ENCODE measurements around the gene KPNB1.

Gene KPNB1

DNA sequence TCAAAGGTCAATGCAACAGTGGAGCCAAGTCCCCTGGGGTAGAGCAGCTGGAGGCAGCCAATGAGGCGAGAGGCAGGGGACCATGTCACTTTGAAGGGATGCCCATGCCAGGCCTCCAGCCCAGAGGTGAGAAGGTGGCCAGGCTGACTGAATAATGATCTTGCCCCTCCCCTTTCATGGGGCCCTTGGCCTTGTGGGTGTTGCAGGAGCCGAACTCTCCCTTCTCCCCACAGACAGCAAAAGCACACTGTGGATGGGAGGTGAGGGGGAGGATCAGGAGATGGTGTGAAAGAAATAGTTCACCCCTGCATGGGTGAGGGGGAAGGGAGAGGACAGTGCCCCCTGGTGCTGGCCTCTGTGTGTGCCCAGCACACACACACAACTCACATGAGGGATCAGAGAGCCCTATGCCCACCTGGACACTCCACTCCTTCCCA lies 67.6 kb downstream of the KPNB1 start:
- peaks cover 100% of the 10 kb centered on the region for H3K4me1 Mint-ChIP-seq (ENCODE audit: low read depth)
- no peaks in the 10 kb centered on the region for H3K9me3 Mint-ChIP-seq
- H3K27me3 Mint-ChIP-seq = no peaks in the 10 kb centered on the region
- peak overlapping the region; percentile 82 for H3K4me3 Mint-ChIP-seq
- no peaks in the 10 kb centered on the region for H3K36me3 Mint-ChIP-seq (ENCODE audit: low read depth)
- peak overlapping the region; percentile 98 for H3K27ac Mint-ChIP-seq

DNA sequence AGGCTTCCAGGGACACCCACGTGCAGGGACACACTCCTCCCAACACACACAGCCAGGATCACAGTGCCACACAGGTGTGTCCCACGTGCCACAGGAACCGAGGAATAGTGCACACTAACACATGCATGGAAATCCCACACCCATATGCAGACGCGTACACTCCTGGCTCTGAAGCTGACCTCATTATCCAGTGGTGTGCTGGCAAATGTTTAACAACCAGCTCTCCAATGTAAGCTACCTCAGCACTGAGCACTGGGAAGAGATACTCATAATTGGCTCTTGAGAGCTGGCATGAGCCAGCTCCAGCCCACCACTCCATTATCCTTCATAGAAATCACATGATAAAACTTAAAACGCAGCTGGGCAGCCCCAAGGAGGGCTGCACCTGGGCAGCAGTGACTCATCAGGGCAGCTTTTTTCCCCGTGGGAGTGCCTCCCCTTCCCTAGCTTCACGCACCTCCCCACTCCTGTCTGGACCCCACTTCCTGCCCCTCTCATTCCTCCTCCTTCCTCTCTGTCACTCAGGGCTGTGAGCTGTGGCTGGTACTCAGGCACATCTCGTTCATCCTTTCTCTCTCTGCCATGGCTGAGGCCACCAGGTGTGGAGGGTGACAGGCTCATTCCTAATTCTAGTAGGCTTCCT lies 68.4 kb downstream of the KPNB1 start:
- Mint-ChIP-seq H3K27me3 (no peaks in the 10 kb centered on the region), H3K27ac (peak overlapping the region; percentile 98), H3K4me3 (peak overlapping the region; percentile 82), H3K9me3 (no peaks in the 10 kb centered on the region), H3K4me1 (ENCODE audit: low read depth) (peaks cover 100% of the 10 kb centered on the region), H3K36me3 (ENCODE audit: low read depth) (no peaks in the 10 kb centered on the region)

DNA sequence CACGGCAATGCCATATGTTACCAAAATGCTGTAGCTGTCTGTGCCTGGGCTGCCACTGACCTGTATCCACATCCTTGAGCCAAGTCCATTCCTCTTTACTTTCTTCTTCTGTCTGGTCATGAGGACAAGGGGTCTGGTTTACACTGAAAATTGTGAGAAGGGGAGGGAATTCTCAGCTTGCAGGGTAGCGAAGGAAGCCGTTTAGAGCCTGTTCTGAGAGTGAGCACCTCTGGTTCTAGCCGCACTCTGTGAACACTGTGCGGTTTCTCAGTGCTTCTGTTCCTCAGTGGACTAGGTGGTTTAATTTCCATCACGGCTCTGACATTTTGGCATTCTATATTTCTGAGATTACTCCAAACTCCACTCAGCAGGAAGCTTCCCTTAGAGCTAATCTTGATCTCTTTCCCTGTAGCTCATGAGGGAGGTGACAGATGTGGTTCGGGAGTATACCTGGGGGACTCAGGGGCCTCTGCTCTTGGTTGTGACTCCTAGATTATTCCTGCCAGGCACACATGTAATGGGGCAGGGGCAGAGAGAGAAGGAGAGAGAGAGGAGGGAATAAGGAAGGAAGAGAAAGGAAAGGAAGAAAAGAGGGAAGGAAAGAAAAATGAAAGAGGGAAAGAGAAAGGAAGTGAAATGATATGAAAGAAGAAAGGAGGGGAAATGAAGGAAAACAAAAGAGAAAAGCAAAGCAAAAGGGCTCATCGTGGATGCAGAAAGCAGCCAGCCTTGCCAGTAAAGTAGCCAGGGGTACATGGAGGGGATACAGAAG lies 69.1 kb downstream of the KPNB1 start:
- Mint-ChIP-seq H3K27ac (peak overlapping the region; percentile 98), H3K9me3 (no peaks in the 10 kb centered on the region), H3K36me3 (ENCODE audit: low read depth) (no peaks in the 10 kb centered on the region), H3K4me3 (peak overlapping the region; percentile 82), H3K27me3 (no peaks in the 10 kb centered on the region), H3K4me1 (ENCODE audit: low read depth) (peaks cover 99% of the 10 kb centered on the region)

DNA sequence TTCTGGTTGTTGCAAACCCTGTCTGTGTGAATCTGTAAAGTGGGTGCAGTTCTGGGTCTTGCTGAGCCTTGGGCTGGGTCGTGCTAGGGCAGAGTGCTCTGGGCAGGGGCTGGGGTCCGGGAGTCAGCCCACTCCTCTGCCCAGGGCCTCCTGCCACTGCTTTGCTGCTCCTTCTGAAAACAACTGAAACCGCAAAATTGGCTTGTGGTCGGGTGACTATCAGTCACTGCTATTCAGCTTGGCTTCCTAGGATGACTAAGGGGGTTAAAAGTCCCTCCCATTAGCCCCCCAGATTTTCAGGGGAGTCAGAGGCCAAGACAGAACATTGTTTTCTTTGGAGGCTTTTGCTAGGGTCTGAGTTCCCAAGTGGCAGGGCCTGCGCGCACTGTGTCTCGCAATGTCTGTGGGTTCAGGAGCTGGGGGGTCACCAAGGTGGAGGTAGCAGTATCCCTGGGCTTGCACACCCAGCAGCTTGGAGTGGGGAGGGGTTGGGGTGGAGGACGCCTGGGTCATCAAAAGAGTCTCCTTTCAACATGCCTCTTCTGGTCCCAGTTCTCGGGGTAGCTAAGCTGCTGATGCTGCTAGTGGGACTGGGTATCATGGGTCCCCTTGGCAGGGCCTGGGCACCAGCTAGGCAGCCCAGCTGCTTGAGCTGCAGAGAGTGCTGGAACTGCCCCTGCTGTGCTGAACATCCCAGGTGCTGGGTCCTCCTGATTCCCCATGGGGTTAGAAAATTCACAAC lies 69.9 kb downstream of the KPNB1 start:
- Mint-ChIP-seq H3K4me1 (ENCODE audit: low read depth) (peaks cover 95% of the 10 kb centered on the region), H3K4me3 (peak overlapping the region; percentile 82), H3K27ac (peak overlapping the region; percentile 98), H3K36me3 (ENCODE audit: low read depth) (no peaks in the 10 kb centered on the region), H3K27me3 (no peaks in the 10 kb centered on the region), H3K9me3 (no peaks in the 10 kb centered on the region)

GRCh38 chr17:47720196-47720595 lies 70.5 kb downstream of the KPNB1 start:
- H3K36me3 Mint-ChIP-seq (ENCODE audit: low read depth) = no peaks in the 10 kb centered on the region
- H3K4me1 Mint-ChIP-seq (ENCODE audit: low read depth) = peaks cover 95% of the 10 kb centered on the region

DNA sequence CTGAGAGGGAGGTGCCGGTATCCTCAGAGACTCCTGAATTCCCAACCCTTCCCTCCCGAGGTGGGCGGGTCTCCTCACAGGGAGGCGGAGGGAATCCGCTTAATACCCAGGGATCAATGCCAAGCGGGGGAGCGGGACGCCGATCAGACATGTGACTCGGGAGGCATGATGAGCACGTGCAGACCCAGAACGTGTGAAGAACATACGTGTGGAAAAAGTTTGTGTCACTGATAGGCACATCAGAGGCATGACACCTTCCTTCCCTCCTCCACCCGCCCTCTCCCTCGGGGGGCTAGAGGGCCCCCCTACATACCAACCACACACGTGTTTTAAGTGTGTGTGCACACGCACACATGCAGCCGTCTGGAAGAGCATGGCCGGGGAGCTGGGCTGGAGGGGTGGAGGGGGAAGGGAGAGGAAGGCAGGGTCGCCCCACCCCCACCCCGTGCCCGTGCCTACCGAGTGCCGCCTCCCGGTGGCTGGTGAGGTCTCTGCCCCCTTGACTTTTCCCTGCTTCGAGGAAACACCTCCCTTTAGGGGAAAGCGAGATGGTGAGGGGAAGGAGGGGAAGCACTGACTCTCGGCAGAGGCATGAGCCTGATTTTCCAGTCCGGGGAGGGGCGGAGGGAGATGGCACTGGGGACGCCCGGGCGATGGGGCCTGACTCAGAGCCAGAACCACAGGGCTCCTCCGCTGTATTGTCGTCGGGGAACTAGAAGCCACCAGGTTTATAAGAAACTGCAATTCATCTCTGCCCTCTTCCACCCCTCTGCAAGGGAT lies 71.2 kb downstream of the KPNB1 start:
- Mint-ChIP-seq H3K36me3 (ENCODE audit: low read depth) (no peaks in the 10 kb centered on the region), H3K9me3 (no peaks in the 10 kb centered on the region), H3K27me3 (no peaks in the 10 kb centered on the region), H3K27ac (peak overlapping the region; percentile 98), H3K4me1 (ENCODE audit: low read depth) (peaks cover 94% of the 10 kb centered on the region), H3K4me3 (peak overlapping the region; percentile 82)

More at GRCh38 chr17:47720196-47720595, 70.5 kb downstream of the KPNB1 start:
- Mint-ChIP-seq H3K9me3 (no peaks in the 10 kb centered on the region), H3K27me3 (no peaks in the 10 kb centered on the region), H3K27ac (peak overlapping the region; percentile 98), H3K4me3 (peak overlapping the region; percentile 82)

DNA sequence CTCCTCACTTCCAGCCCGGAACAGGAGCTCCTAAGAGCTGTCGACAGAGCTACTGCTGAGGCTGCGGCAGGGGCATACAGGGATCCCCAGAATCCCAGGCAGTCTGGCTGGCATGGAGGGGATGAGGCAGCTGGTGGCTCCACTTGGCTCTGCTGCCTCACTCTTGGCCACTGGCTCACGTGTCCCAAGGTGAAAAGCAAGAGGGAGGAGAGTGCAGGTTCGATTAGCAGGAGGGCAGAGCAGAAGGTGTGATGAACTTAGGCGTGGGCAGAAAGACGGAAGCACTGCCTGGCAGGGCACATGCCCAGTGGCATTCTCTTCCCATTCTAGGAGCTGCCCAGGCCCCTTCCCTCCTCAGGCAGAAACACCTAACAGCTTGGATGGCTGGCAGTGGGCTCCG lies 72.0 kb downstream of the KPNB1 start:
- Mint-ChIP-seq H3K27me3 (no peaks in the 10 kb centered on the region), H3K4me3 (peak overlapping the region; percentile 82), H3K4me1 (ENCODE audit: low read depth) (peaks cover 94% of the 10 kb centered on the region), H3K9me3 (no peaks in the 10 kb centered on the region), H3K36me3 (ENCODE audit: low read depth) (no peaks in the 10 kb centered on the region), H3K27ac (peak overlapping the region; percentile 98)

- Mint-ChIP-seq H3K27me3 (no peaks in the 10 kb centered on the region), H3K4me3 (no peak overlapping the region), H3K4me1 (ENCODE audit: low read depth) (peaks cover 94% of the 10 kb centered on the region), H3K36me3 (ENCODE audit: low read depth) (no peaks in the 10 kb centered on the region), H3K9me3 (no peaks in the 10 kb centered on the region), H3K27ac (peak overlapping the region; percentile 73)
Measured at GRCh38 chr17:47724705-47725104, 75.0 kb downstream of the KPNB1 start.

DNA sequence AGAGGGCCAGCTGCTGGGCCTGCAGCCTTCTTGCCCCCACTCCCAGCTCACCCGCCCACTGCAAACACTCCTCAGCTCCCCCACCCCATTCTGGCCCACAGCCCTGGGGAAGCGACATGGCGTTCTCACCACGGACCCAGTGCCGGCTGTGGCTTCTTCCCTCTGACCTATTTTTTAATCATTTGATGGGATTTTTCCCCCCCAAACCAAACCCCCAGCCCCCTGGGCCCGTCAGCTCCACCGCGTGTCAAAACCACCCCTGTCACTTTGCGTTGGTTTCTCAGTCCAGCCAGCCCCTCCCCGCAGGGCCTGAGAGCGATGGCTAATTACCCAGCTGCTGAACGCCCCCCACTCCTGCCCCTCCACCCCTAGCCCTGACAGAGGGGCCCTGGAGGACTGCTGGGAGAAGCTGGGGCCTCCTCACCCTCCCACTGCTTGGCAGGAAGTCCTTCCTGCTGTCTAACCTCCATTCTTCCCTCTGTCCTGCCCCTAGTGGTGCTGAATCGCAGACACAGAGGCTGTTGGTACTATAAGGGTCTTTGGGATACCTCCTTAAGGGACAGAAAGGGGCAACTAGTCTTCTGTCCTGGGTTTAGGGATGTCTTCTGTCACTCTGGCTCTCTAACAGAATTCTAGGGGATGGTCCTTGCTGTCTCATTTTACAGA lies 75.9 kb downstream of the KPNB1 start:
- peak overlapping the region; percentile 59 for H3K27ac Mint-ChIP-seq
- H3K27me3 Mint-ChIP-seq = no peaks in the 10 kb centered on the region
- H3K4me1 Mint-ChIP-seq (ENCODE audit: low read depth) = peaks cover 93% of the 10 kb centered on the region
- H3K9me3 Mint-ChIP-seq = no peaks in the 10 kb centered on the region
- no peak overlapping the region for H3K4me3 Mint-ChIP-seq
- H3K36me3 Mint-ChIP-seq (ENCODE audit: low read depth) = no peaks in the 10 kb centered on the region

- no peaks in the 10 kb centered on the region for H3K27me3 Mint-ChIP-seq
- H3K36me3 Mint-ChIP-seq (ENCODE audit: low read depth) = no peaks in the 10 kb centered on the region
- H3K9me3 Mint-ChIP-seq = no peaks in the 10 kb centered on the region
- H3K4me3 Mint-ChIP-seq = no peak overlapping the region
- peaks cover 93% of the 10 kb centered on the region for H3K4me1 Mint-ChIP-seq (ENCODE audit: low read depth)
- peak overlapping the region; percentile 5 for H3K27ac Mint-ChIP-seq
Measured at GRCh38 chr17:47726796-47727703, 77.3 kb downstream of the KPNB1 start.

DNA sequence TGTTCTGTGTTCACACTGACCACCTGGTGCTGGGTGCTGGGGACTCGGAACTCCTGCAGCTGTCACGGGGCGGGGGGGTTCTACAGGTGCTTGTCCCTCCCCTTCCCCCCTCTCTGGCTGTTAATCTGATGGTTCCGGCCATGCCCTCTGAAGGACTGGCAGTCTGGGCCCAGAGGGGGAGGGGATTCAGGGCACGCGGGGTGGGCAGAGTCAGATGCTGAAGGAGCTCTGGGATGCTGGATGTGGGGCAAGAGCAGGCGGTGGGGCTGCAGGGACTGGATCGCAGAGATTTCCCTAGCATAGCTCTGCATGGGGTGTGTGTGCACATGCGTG lies 78.0 kb downstream of the KPNB1 start:
- H3K9me3 Mint-ChIP-seq = no peaks in the 10 kb centered on the region
- no peaks in the 10 kb centered on the region for H3K27me3 Mint-ChIP-seq
- no peaks in the 10 kb centered on the region for H3K36me3 Mint-ChIP-seq (ENCODE audit: low read depth)
- H3K4me3 Mint-ChIP-seq = no peak overlapping the region
- peaks cover 93% of the 10 kb centered on the region for H3K4me1 Mint-ChIP-seq (ENCODE audit: low read depth)
- H3K27ac Mint-ChIP-seq = peak overlapping the region; percentile 58

DNA sequence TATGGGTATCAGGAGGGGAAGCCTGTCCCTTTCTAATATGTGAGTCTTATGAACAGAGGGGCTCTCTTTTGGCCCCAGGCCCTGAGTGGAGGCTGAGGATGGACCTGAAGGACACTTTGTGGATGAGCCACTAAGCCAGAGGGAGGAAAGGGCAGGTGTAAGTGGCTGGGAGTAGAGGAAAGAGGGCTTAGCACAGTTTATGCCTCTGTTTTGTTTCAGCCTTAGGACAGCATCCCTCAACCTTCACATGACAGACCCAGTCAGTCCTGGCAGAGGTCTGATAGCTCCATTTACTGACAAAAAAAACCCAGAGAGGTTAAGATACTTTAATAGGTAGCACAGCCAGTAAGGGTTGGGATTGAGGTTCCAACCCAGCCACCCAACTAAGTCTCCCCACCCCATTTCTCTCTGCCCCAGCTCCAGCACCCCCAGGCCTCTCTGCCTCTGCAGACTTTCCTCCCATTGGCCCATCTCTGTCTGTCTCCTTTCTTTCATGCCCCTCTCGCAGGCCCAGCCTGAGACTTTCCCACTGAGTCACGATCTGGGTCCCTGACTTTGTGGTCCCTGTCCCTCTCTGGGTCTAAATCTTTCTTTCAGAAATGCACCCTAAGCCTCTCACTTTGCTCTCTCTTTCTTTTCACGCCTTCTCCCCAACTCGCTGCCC lies 78.6 kb downstream of the KPNB1 start:
- H3K27me3 Mint-ChIP-seq = no peaks in the 10 kb centered on the region
- H3K27ac Mint-ChIP-seq = peak overlapping the region; percentile 82
- no peaks in the 10 kb centered on the region for H3K36me3 Mint-ChIP-seq (ENCODE audit: low read depth)
- H3K9me3 Mint-ChIP-seq = no peaks in the 10 kb centered on the region
- peaks cover 88% of the 10 kb centered on the region for H3K4me1 Mint-ChIP-seq (ENCODE audit: low read depth)
- H3K4me3 Mint-ChIP-seq = no peak overlapping the region

GRCh38 chr17:47729476-47729875 lies 79.8 kb downstream of the KPNB1 start:
- Mint-ChIP-seq H3K4me3 (no peak overlapping the region), H3K36me3 (ENCODE audit: low read depth) (peaks cover 7% of the 10 kb centered on the region), H3K9me3 (no peaks in the 10 kb centered on the region), H3K27ac (peak overlapping the region; percentile 58), H3K4me1 (ENCODE audit: low read depth) (peaks cover 82% of the 10 kb centered on the region), H3K27me3 (no peaks in the 10 kb centered on the region)

Data from stimulated activated naive CD8-positive, alpha-beta T cell treated with anti-CD3 and anti-CD28 coated beads, Interleukin-15, Interleukin-2, amounts not matched to agents 100 ng/mL and 50 ng/mL, for 24 hours (primary cell).